ENCODE results near the gene VPS26B. TPM values are rescaled to one million over a fixed set of nuclear protein-coding genes. Genes with fewer than 3 reads are reported as not detected.

The VPS26B gene
- total and polyA plus RNA-seq, 8 donors = 11.7 to 90.4 (median 23.2) TPM

- intact Hi-C loops (cut with DNase I; ENCODE audit: low total_unique reads) = no loop called here
Observed at GRCh38 chr11:134272381-134273316, 48.2 kb downstream of the VPS26B start.

GRCh38 chr11:134273317-134273712 lies 48.8 kb downstream of the VPS26B start:
- Histone ChIP-seq H3K4me1 (peaks cover 18 to 22% (median 21%) of the 10 kb centered on the region in 4 donors), H3K36me3 (no peaks in the 10 kb centered on the region), H3K27ac (no peak overlapping the region), H3K9me3 (peaks cover 0 to 2% (median 0%) of the 10 kb centered on the region in 4 donors), H3K4me3 (no peak overlapping the region), H3K27me3 (peaks cover 19 to 87% (median 60%) of the 10 kb centered on the region in 3 donors)
- no peak for DNase-seq
- 25 to 41% (median 40%) methylated on average over 3 of the region's 3 CpGs for WGBS, 5 donors
- TF ChIP-seq CTCF (IDR thresholded peaks at IDR 0.05) (no peak), POLR2AphosphoS5 (IDR thresholded peaks at IDR 0.05) (no peak), EP300 (IDR thresholded peaks at IDR 0.05) (no peak), POLR2A (IDR thresholded peaks at IDR 0.05) (no peak)
- intact Hi-C loops (cut with DNase I; ENCODE audit: low total_unique reads) = no loop called here

More at GRCh38 chr11:134272381-134273316, 48.2 kb downstream of the VPS26B start:
- H3K4me3 ChIP-seq = no peak overlapping the region
- peak in 1 of 2 donors; percentile 46 for DNase-seq
- no peak for TF ChIP-seq POLR2AphosphoS5 (IDR thresholded peaks at IDR 0.05)
- TF ChIP-seq EP300 (IDR thresholded peaks at IDR 0.05) = no peak
- TF ChIP-seq POLR2A (IDR thresholded peaks at IDR 0.05) = no peak
- TF ChIP-seq CTCF (IDR thresholded peaks at IDR 0.05) = no peak
- WGBS, 5 donors = 29 to 38% (median 32%) methylated on average over 18 of the region's 18 CpGs
- H3K36me3 ChIP-seq = no peaks in the 10 kb centered on the region
- H3K9me3 ChIP-seq = no peaks in the 10 kb centered on the region
- H3K4me1 ChIP-seq = peaks cover 18 to 22% (median 21%) of the 10 kb centered on the region in 4 donors
- peaks cover 19 to 81% (median 53%) of the 10 kb centered on the region in 3 donors for H3K27me3 ChIP-seq
- H3K27ac ChIP-seq = no peak overlapping the region

GRCh38 chr11:134275188-134275533 lies 50.7 kb downstream of the VPS26B start:
- DNase-seq = no peak
- peaks cover 19 to 93% (median 63%) of the 10 kb centered on the region in 3 donors for H3K27me3 ChIP-seq
- TF ChIP-seq POLR2A (IDR thresholded peaks at IDR 0.05) (no peak), POLR2AphosphoS5 (IDR thresholded peaks at IDR 0.05) (no peak), EP300 (IDR thresholded peaks at IDR 0.05) (no peak)
- WGBS, 5 donors = 19 to 23% (median 22%) methylated on average over 5 of the region's 5 CpGs
- intact Hi-C loops (cut with DNase I; ENCODE audit: low total_unique reads) = no loop called here
- H3K27ac ChIP-seq = no peak overlapping the region
- H3K4me1 ChIP-seq = peaks cover 18 to 22% (median 21%) of the 10 kb centered on the region in 4 donors
- H3K36me3 ChIP-seq = no peaks in the 10 kb centered on the region
- no peak overlapping the region for H3K4me3 ChIP-seq
- H3K9me3 ChIP-seq = peaks cover 0 to 7% (median 0%) of the 10 kb centered on the region in 4 donors

GRCh38 chr11:134275534-134276395 lies 51.3 kb downstream of the VPS26B start, which contains the start of gene GLB1L3:
Gene GLB1L3, plus strand, starts transcription at chr11:134276379. Its CDS starts 362 bp downstream, at chr11:134276741.
- no peaks in the 10 kb centered on the region for H3K36me3 ChIP-seq
- H3K27ac ChIP-seq = no peak within 1 kb of the TSS
- WGBS, 5 donors = 1 to 4% (median 3%) methylated on average over 52 to 68 of the region's 68 CpGs
- intact Hi-C loops (cut with DNase I; ENCODE audit: low total_unique reads) = no loop called here
- TF ChIP-seq CTCF (IDR thresholded peaks at IDR 0.05) = peak in 1 of 7 experiments; percentile 6
- TF ChIP-seq POLR2A (IDR thresholded peaks at IDR 0.05) = no peak
- TF ChIP-seq POLR2AphosphoS5 (IDR thresholded peaks at IDR 0.05) = no peak
- no peak for TF ChIP-seq EP300 (IDR thresholded peaks at IDR 0.05)
- peaks cover 19 to 89% (median 63%) of the 10 kb centered on the region in 3 donors for H3K27me3 ChIP-seq
- peak in 1 of 2 donors; percentile 61 for DNase-seq
- H3K4me1 ChIP-seq = peaks cover 18 to 22% (median 21%) of the 10 kb centered on the region in 4 donors
- H3K4me3 ChIP-seq = peak within 1 kb of the TSS; percentile 27 to 56 (median 37)
- H3K9me3 ChIP-seq = peaks cover 0 to 7% (median 0%) of the 10 kb centered on the region in 4 donors

Measured in stomach (tissue), 9 donors.